Measurements from ENCODE around the gene SH3GL3. TPM values are rescaled to one million over a fixed set of nuclear protein-coding genes. Genes with fewer than 3 reads are reported as not detected.

The SH3GL3 gene, protein sequence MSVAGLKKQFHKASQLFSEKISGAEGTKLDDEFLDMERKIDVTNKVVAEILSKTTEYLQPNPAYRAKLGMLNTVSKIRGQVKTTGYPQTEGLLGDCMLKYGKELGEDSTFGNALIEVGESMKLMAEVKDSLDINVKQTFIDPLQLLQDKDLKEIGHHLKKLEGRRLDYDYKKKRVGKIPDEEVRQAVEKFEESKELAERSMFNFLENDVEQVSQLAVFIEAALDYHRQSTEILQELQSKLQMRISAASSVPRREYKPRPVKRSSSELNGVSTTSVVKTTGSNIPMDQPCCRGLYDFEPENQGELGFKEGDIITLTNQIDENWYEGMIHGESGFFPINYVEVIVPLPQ
- 1.1 and 1.2 TPM in 2 replicates for total RNA-seq
- long read RNA-seq, result 0 reads

DNA sequence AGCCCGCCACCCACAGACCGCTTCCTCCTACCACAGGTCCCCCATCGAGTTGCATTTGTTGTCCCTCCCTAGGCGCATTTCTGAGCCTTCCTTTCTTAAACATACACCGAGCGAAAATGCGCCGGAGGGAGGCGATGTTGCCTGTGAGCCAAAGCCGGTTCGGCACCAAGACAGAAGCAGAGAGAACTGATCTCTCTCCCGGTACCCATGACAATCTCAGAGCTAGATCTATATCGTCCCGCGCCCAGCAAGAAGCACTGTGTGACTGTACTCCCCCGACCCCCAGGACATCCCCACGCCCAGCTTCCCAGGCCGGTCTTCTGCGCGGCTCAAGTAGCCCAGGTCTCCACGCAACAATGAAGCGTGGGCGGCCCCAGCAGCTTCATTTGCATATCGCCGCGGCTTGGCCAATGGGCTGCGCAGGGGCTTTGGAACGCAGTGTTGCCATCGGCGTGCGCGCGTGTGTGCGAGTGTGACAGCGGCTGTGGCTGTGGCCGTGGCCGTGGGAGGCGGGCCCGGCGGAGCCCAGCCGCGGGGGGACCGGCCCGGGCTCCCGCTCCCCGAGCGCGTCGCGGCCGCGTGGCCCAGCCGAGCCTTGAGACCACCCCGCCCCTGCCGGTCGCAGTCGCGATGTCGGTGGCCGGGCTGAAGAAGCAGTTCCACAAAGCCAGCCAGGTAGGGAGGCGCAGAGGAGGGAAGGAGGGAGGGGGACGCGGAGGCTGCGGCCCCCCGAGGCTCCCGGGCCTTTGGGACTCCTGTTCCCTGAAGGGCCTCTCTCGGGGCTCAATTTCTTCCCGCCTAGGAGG lies at the start of gene SH3GL3:
Gene SH3GL3 (plus strand): TSS at position 438 of the 806 bp plus-strand sequence. CDS start 193 bp downstream, at position 631.
- DNase-seq (ENCODE audit: low spot score, unreplicated experiment), result peak; percentile 67
- Mint-ChIP-seq H3K4me3 (ENCODE audit: low read depth) (peak within 1 kb of the TSS; percentile 81), H3K27ac (peak within 1 kb of the TSS; percentile 84), H3K36me3 (ENCODE audit: insufficient read depth) (no peaks in the 10 kb centered on the region), H3K4me1 (ENCODE audit: low read depth) (peaks cover 6% of the 10 kb centered on the region), H3K9me3 (ENCODE audit: low read depth) (no peaks in the 10 kb centered on the region), H3K27me3 (peaks cover 34% of the 10 kb centered on the region)
- TF ChIP-seq, protein P1, sequence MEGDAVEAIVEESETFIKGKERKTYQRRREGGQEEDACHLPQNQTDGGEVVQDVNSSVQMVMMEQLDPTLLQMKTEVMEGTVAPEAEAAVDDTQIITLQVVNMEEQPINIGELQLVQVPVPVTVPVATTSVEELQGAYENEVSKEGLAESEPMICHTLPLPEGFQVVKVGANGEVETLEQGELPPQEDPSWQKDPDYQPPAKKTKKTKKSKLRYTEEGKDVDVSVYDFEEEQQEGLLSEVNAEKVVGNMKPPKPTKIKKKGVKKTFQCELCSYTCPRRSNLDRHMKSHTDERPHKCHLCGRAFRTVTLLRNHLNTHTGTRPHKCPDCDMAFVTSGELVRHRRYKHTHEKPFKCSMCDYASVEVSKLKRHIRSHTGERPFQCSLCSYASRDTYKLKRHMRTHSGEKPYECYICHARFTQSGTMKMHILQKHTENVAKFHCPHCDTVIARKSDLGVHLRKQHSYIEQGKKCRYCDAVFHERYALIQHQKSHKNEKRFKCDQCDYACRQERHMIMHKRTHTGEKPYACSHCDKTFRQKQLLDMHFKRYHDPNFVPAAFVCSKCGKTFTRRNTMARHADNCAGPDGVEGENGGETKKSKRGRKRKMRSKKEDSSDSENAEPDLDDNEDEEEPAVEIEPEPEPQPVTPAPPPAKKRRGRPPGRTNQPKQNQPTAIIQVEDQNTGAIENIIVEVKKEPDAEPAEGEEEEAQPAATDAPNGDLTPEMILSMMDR (IDR thresholded peaks at IDR 0.05; ENCODE audit: unreplicated experiment), result peak; percentile 46

DNA sequence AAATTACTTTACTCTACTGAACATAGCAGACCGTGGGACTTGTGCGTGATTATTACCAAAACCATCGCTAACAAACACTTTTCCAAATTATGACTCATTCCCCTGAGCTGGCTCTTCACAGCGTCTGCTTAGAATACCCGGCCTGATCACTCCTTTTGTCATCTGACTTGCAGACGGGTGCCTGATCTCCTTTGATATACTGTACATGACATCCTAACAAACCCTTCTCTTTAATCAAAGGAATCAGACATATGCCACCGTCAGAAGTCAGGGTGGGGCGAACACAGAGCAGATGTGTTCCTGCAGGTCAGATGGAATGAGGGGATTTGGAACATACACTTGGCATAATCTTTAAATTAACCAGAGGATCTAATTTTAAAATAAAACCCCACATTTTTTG lies 48.5 kb upstream of the SH3GL3 start:
- Mint-ChIP-seq H3K36me3 (ENCODE audit: insufficient read depth) (no peaks in the 10 kb centered on the region), H3K4me3 (ENCODE audit: low read depth) (no peak overlapping the region), H3K27ac (no peak overlapping the region), H3K4me1 (ENCODE audit: low read depth) (no peaks in the 10 kb centered on the region), H3K27me3 (peaks cover 29% of the 10 kb centered on the region), H3K9me3 (ENCODE audit: low read depth) (no peaks in the 10 kb centered on the region)
- TF ChIP-seq, protein P1 (IDR thresholded peaks at IDR 0.05; ENCODE audit: unreplicated experiment), result no peak
- DNase-seq (ENCODE audit: low spot score, unreplicated experiment), result no peak

DNA sequence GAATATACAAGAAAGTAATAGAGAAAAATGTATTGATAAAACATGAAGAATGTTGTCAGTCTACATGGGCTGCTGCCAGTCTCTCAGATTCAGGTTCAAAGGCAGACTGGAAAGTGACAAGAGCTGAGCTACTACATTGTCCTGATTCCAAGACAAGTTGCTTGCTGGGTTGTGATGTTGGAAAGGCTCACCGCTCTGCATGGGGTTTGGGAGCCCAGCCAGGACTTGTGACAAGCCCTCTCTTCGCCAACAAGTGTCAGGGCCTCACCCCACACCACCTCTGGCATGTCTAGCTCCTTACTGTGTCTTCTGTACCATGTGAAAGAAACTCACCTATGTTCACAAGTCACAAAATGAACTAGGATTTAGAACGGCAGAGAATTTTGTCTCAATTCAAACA lies 43.0 kb upstream of the SH3GL3 start:
- no peak overlapping the region for H3K4me3 Mint-ChIP-seq (ENCODE audit: low read depth)
- H3K9me3 Mint-ChIP-seq (ENCODE audit: low read depth), result no peaks in the 10 kb centered on the region
- H3K36me3 Mint-ChIP-seq (ENCODE audit: insufficient read depth), result no peaks in the 10 kb centered on the region
- no peak overlapping the region for H3K27ac Mint-ChIP-seq
- no peaks in the 10 kb centered on the region for H3K4me1 Mint-ChIP-seq (ENCODE audit: low read depth)
- no peak for DNase-seq (ENCODE audit: low spot score, unreplicated experiment)
- TF ChIP-seq, protein P1 (IDR thresholded peaks at IDR 0.05; ENCODE audit: unreplicated experiment), result no peak
- H3K27me3 Mint-ChIP-seq, result peaks cover 23% of the 10 kb centered on the region

DNA sequence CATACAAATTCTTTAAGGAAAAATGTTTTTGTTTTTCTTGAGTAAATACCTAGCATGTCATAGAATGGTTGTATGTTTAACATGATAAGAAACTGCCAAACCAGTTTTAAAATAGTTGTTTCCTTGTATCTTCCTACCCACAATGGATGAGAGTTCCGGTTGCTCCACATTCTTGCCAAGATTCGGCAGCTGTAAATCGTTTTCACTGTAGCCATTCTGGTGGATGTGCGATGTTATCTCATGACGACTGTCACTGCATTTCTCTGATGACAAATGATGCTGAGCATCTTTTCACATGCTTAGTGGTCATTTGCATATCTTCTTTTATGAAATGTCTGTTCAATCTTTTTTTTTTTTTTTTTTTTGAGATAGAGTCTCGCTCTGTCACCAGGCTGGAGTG lies 36.6 kb upstream of the SH3GL3 start:
- Mint-ChIP-seq H3K36me3 (ENCODE audit: insufficient read depth) (no peaks in the 10 kb centered on the region), H3K4me3 (ENCODE audit: low read depth) (no peak overlapping the region), H3K9me3 (ENCODE audit: low read depth) (peaks cover 3% of the 10 kb centered on the region), H3K27ac (no peak overlapping the region), H3K27me3 (peaks cover 7% of the 10 kb centered on the region), H3K4me1 (ENCODE audit: low read depth) (no peaks in the 10 kb centered on the region)
- DNase-seq (ENCODE audit: low spot score, unreplicated experiment), result no peak
- TF ChIP-seq, protein P1 (IDR thresholded peaks at IDR 0.05; ENCODE audit: unreplicated experiment), result no peak

DNA sequence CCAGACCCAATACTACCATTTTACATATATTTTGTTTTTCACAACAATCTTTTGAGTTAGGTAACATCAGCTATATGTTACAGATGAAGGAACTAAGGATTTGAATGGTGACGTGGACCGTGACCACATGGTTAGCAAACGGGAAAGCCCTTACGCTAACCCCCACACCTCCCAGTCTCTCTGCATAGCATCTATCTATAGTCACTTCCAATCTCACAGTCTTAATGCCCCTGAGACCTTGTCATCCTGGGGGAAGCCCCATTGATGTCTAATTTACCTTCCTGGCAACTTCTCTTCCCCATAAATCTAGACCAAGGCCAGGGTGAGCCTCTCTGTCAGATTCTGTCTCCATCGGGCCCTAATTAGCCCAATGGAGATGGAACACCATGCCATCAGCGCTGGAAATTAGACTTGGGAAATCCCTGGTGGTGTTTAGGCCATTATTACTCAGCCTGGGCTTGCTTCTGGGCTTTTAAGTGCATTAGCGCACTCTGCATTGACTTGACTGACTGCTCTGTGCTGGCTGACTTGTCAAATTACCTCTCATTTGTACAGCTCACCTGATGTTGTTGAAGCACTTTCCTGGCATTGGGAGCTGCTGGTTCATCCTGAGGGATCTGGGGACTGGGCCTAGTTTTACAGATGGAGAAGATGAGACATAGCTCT lies 34.0 kb upstream of the SH3GL3 start:
- TF ChIP-seq, protein P1 (IDR thresholded peaks at IDR 0.05; ENCODE audit: unreplicated experiment), result no peak
- Mint-ChIP-seq H3K9me3 (ENCODE audit: low read depth) (peaks cover 3% of the 10 kb centered on the region), H3K27ac (no peak overlapping the region), H3K27me3 (peaks cover 4% of the 10 kb centered on the region), H3K4me3 (ENCODE audit: low read depth) (no peak overlapping the region), H3K36me3 (ENCODE audit: insufficient read depth) (no peaks in the 10 kb centered on the region), H3K4me1 (ENCODE audit: low read depth) (no peaks in the 10 kb centered on the region)
- DNase-seq (ENCODE audit: low spot score, unreplicated experiment), result no peak

Data from progenitor cell of endocrine pancreas (in vitro differentiated cells).